Panc1 (cell line): ENCODE data around the gene SNX13.

Experiments
- POLR2AphosphoS5 ChIP-seq: IDR thresholded peaks from 2 replicates; pipeline ENCODE4 v1.6.1; 2012; ENCODE audit warnings: mild to moderate bottlenecking, low read depth, low read length, moderate library complexity
- SIN3A ChIP-seq: IDR thresholded peaks from 2 replicates; pipeline ENCODE4 v1.6.1; 2012; ENCODE audit warnings: low read depth, mild to moderate bottlenecking, low read length, moderate library complexity, borderline replicate concordance; ENCODE audit not compliant: insufficient read depth
- TCF7L2 ChIP-seq: IDR thresholded peaks from 2 replicates; pipeline ENCODE4 v1.6.1; 2011; ENCODE audit warnings: mild to moderate bottlenecking, low read depth, low read length, inconsistent platforms
- TF ChIP-seq, protein P1 (sequence below): fragments of 450-650 bp; IDR thresholded peaks from 2 replicates; pipeline ENCODE4 v1.5.1; 2017; ENCODE audit warnings: mild to moderate bottlenecking
- TF ChIP-seq, protein P2 (sequence below), 2 experiments: IDR thresholded peaks; 2 replicates each; pipeline ENCODE4 v1.6.1; 2011 to 2012; ENCODE audit warnings: low read depth in 2 of 2, control low read depth in 1 of 2, low read length in 1 of 2, mild to moderate bottlenecking in 1 of 2, moderate library complexity in 1 of 2; ENCODE audit not compliant: insufficient read depth in 1 of 2

DNA sequence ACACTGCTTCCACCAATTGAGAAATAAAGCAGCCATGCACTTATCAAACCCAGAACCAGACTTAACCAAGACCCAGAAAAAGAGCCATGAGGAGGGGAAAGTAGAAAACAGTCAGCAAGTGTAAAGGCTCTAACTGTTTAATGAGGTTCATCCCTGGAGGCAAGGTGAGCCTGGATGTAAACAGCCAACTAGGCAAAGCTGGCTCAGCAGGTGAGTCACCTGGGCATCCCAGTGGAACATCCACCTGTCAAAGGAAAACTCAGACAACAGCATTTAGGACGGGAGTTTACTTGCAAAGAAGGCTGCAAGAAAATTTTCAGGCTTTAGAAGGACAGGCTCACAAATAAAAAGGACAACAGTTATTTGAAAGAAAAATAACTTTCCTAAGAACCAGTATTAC is 153.0 kb downstream of the SNX13 start:
- TF ChIP-seq, protein P1, sequence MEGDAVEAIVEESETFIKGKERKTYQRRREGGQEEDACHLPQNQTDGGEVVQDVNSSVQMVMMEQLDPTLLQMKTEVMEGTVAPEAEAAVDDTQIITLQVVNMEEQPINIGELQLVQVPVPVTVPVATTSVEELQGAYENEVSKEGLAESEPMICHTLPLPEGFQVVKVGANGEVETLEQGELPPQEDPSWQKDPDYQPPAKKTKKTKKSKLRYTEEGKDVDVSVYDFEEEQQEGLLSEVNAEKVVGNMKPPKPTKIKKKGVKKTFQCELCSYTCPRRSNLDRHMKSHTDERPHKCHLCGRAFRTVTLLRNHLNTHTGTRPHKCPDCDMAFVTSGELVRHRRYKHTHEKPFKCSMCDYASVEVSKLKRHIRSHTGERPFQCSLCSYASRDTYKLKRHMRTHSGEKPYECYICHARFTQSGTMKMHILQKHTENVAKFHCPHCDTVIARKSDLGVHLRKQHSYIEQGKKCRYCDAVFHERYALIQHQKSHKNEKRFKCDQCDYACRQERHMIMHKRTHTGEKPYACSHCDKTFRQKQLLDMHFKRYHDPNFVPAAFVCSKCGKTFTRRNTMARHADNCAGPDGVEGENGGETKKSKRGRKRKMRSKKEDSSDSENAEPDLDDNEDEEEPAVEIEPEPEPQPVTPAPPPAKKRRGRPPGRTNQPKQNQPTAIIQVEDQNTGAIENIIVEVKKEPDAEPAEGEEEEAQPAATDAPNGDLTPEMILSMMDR = no peak
- TF ChIP-seq, protein P2, sequence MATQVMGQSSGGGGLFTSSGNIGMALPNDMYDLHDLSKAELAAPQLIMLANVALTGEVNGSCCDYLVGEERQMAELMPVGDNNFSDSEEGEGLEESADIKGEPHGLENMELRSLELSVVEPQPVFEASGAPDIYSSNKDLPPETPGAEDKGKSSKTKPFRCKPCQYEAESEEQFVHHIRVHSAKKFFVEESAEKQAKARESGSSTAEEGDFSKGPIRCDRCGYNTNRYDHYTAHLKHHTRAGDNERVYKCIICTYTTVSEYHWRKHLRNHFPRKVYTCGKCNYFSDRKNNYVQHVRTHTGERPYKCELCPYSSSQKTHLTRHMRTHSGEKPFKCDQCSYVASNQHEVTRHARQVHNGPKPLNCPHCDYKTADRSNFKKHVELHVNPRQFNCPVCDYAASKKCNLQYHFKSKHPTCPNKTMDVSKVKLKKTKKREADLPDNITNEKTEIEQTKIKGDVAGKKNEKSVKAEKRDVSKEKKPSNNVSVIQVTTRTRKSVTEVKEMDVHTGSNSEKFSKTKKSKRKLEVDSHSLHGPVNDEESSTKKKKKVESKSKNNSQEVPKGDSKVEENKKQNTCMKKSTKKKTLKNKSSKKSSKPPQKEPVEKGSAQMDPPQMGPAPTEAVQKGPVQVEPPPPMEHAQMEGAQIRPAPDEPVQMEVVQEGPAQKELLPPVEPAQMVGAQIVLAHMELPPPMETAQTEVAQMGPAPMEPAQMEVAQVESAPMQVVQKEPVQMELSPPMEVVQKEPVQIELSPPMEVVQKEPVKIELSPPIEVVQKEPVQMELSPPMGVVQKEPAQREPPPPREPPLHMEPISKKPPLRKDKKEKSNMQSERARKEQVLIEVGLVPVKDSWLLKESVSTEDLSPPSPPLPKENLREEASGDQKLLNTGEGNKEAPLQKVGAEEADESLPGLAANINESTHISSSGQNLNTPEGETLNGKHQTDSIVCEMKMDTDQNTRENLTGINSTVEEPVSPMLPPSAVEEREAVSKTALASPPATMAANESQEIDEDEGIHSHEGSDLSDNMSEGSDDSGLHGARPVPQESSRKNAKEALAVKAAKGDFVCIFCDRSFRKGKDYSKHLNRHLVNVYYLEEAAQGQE (IDR thresholded peaks at IDR 0.05; ENCODE audit: insufficient read depth in 1 of 2, low read depth in 2 of 2, low read length in 1 of 2) = no peak
- TF ChIP-seq SIN3A (no peak), TCF7L2 (no peak), POLR2AphosphoS5 (no peak)
